Measurements from ENCODE around the gene RNF123.
"Not testable (repeated sequence)": the region's sequence is repeated elsewhere in the genome, so short reads cannot be mapped to it uniquely, and the experiment has no call there.

Gene RNF123

DNA sequence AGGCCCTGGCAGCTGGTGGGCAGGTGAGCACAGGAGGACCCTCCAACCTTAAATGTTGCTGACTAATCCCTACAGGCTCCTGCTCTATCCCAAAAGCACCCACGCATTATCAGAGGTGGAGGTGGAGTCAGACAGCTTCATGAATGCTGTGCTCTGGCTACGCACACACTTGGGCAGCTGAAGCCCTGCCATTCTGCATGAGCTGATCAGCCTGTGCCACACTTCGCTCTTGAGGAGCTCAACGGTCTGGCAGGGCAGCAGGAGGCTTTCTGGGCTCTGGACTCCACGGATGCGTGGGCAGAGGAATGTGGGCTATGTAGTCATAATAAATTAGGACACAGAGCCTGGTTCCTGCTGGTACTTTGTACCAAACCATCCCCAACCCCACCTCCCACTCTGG, 6.2 kb upstream of the RNF123 start:
- DNase-seq, result peak; percentile 60

DNA sequence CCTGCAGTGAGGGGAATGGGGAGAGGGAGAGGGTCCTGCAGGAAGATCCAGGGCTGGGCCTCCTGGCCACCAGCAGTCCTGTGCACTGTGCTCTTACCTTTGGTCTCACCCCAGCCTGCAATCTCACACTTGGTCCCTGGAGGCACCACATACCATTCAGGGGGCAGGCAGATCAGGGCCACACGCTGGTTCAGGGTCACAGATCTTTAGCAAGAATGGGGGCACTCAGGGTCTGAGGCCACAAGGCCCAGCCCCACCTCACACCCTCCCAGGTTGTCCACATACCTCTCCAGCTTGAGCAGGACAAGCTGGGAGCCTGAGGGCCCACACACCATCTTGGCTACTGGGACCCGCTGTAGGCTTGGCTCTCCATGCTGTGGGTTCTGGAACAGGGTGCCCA, 4.9 kb upstream of the RNF123 start:
- not testable (repeated sequence) for DNase-seq

DNA sequence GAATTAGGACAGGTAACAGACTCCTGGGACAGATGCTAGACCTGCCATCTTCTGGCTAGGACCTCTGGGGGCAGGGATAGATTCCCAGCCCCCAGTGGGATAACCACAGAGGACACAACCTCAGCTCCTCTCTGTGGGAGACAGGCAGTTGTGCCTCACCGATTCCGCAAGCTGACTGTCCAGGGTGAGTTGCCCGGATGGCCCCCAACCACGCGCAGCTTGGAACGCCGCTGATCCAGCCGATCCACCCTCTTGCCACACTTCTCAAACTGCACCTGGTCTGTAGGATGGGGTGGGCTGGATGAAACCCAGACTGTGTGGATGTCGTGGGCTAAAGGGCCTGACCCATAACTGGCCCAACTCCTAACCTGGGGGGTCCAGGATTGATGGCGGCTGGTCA, 4.3 kb upstream of the RNF123 start:
- DNase-seq, result not testable (repeated sequence)

GRCh38 chr3:49685846-49686245, 3.5 kb upstream of the RNF123 start:
- not testable (repeated sequence) for DNase-seq

- DNase-seq, result not testable (repeated sequence)
Observed at GRCh38 chr3:49686346-49686745, 3.0 kb upstream of the RNF123 start.

GRCh38 chr3:49686769-49687423, 2.5 kb upstream of the RNF123 start:
- not testable (repeated sequence) for DNase-seq

GRCh38 chr3:49687424-49687795, 1.9 kb upstream of the RNF123 start:
- not testable (repeated sequence) for DNase-seq

GRCh38 chr3:49688338-49689045, 865 bp upstream of the RNF123 start:
- not testable (repeated sequence) for DNase-seq

GRCh38 chr3:49689908-49690624, 709 bp downstream of the RNF123 start:
- not testable (repeated sequence) for DNase-seq

DNA sequence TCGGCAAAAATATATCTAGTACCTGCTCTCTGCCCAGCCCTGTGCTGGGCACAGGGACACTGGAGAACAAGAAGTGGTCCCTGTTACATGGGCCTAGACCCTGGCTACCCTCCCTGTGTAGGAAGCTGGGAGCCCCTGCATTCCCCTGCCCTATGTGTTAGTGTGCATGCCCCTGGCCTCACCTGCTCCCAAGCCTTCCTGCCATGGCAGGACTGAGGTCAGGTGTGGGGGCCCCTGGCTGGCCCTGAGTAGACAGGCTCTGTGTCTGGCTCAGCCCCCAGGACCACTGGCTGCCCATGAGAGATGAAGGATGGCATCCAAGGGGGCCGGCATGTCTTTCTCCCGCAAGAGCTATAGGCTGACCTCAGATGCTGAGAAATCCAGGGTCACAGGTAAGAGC, 1.5 kb downstream of the RNF123 start:
- not testable (repeated sequence) for DNase-seq

- DNase-seq, result not testable (repeated sequence)
Observed at GRCh38 chr3:49691481-49691880, 2.1 kb downstream of the RNF123 start.

DNA sequence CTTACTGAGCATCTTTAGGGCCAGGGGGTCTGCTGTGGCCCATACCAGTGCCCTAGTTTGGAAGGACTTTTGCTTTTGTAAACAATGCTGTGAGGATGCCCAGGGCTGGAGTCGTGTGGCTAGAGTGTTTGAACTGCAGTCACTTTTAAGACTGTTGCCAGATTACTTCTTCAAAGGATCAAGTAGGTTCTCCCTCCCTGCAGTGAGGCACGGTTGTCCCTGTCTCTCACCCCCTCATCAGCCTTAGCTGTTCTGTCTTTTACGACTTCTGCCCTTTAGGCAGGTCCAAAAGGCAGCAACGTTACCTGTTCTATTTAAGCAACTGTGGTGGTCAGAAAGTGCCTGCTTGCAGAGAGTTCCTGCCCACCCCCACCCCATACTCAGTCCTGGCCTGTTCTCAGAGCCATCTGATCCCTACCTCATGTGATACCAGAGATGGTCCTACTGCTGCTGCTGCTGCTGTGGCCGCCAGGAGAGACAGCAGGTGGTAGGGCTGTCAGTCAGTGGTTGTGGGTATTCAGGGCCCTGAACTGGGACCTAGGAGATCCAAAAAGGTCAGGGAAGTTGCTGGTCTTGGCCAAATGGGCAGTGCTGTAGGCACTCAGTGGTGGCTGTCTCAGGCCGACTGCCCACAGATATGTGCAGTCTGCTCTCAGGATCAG, 5.2 kb downstream of the RNF123 start:
- not testable (repeated sequence) for DNase-seq

GRCh38 chr3:49695350-49696015, 6.1 kb downstream of the RNF123 start:
- not testable (repeated sequence) for DNase-seq

DNA sequence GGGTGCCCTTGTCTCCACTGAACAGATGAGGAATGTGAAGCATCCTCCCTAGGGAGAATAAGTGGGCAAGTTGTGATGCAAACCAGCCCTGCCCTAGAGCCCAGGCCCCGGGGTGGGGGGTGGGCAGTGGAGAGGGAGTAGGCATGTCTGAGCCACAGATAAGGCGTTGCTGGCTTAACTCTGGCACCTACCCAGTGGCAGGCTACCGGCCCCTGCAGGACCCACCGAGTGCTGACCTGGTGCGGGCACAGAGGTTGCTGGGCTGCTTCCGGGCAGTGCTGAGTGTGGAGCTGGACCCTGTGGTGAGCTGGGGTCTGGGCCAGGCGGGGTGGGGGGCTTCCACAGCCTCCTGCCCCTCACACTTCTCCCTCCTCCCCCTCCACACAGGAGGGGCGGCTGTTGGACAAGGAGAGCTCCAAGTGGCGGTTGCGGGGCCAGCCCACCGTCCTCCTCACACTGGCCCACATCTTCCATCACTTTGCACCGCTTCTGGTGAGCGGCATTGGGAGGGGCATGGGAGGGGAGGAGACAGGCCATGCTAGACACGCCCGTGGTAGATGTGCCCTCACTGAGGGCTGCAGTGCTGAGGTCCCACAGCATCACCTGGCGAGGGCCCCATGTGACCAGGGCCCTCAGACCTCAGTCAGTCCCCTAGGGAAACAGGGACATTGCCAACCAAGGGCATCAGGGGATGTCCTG, 10.1 kb downstream of the RNF123 start:
- peak; percentile 78 for DNase-seq

GRCh38 chr3:49700014-49700413, 10.7 kb downstream of the RNF123 start:
- no peak for DNase-seq

- DNase-seq, result no peak
Observed at GRCh38 chr3:49700453-49701128, 11.2 kb downstream of the RNF123 start.

DNA sequence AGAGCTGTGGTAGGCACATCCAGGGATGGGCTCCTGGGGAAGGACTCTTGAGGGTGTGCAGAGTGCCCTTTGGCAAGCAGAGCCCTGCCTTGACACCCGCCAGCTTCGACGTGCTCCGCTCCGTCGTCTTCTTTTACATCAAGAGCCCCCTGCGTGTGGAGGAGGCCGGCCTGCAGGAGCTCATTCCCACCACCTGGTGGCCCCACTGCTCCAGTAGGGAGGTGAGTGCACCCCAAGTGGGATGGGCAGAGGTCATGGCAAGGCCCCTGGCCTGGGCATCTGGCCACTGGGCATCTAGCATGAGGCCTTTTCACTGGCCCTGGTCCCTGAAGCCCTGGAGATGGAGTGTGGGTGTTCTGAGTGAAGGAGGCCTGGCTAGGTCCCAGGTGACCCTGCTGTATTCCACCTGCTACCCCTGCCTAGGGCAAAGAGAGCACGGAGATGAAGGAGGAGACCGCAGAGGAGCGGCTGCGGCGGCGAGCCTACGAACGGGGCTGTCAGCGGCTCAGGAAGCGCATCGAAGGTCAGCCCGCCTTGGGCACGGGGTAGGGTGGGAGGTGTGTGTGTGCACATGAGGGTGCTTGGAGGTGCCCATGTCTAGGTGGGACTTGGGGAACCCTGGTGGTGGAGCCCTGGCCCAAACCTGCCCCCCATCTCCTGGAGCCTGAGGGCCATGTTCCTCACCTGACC, 12.2 kb downstream of the RNF123 start:
- no peak for DNase-seq

GRCh38 chr3:49702672-49703071, 13.3 kb downstream of the RNF123 start:
- DNase-seq, result no peak

DNA sequence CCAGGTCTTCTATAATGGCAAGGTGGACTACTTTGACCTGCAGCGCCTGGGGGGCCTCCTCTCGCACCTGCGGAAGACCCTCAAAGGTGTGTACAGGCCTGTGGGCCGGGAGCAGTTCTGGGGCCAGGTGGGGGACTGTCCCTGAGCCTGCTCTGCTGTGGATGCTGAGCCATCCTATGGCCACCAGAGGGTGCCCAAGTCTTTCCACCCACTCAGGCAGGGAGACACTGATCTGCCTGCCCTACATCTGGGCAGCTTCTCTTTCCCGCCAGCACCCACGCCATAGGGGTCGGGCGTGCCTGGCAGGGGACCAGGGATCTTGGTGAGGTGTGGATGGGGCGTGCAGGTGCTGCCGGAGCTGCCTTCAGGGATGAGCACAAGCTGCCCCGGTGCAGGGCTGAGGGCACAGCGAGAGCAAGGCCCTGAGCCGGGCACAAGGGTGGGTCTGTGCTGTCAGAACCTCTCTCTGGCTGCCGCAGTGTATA, 14.1 kb downstream of the RNF123 start:
- peak; percentile 34 for DNase-seq

- no peak for DNase-seq
Observed at GRCh38 chr3:49703956-49704355, 14.6 kb downstream of the RNF123 start.

GRCh38 chr3:49704629-49705028, 15.3 kb downstream of the RNF123 start:
- DNase-seq, result no peak
